Astrocyte (in vitro differentiated cells and primary cell): ENCODE measurements around the gene ZNRF1. TPM values are rescaled to one million over a fixed set of nuclear protein-coding genes. Genes with fewer than 3 reads are reported as not detected.
A peak's percentile ranks its signal among the peaks of the same experiment; 100 is the strongest.

Experiments used
- DNase-seq: peaks from one replicate; pipeline ENCODE4 v3.0.0-alpha.2; 2010; ENCODE audit warnings: low read depth
- FAIRE-seq: peaks from 2 replicates; lab custom pipeline; 2011; peaks lifted over from hg19 to GRCh38; lab: Jason Lieb, UNC
- H2AFZ ChIP-seq: 2 replicates; pipeline ENCODE4 v1.6.0; 2012; ENCODE audit warnings: low read depth, low read length, inconsistent platforms
- H3K27ac ChIP-seq: 2 replicates; pipeline ENCODE4 v1.5.1; 2011; ENCODE audit warnings: low read depth, low read length, inconsistent platforms
- H3K27me3 ChIP-seq: 2 replicates; pipeline ENCODE4 v1.6.0; 2011; ENCODE audit warnings: low read length, inconsistent platforms; ENCODE audit not compliant: insufficient read depth
- H3K36me3 ChIP-seq: 2 replicates; pipeline ENCODE4 v1.5.1; 2011; ENCODE audit warnings: low read length, inconsistent platforms; ENCODE audit not compliant: insufficient read depth
- H3K4me1 ChIP-seq: 2 replicates; pipeline ENCODE4 v1.5.1; 2011; ENCODE audit warnings: low read length, inconsistent platforms; ENCODE audit not compliant: insufficient read depth
- H3K4me2 ChIP-seq: 2 replicates; pipeline ENCODE4 v1.6.0; 2012; ENCODE audit warnings: low read length, inconsistent platforms
- H3K4me3 ChIP-seq: 2 replicates; pipeline ENCODE4 v1.5.1; 2011; ENCODE audit warnings: low read depth, mild to moderate bottlenecking, low read length, inconsistent platforms; ENCODE audit not compliant: insufficient read depth
- H3K79me2 ChIP-seq: 2 replicates; pipeline ENCODE4 v1.6.0; 2012; ENCODE audit warnings: mild to moderate bottlenecking, low read length, inconsistent platforms; ENCODE audit not compliant: insufficient read depth
- H3K9ac ChIP-seq: 2 replicates; pipeline ENCODE4 v1.6.0; 2012; ENCODE audit warnings: mild to moderate bottlenecking, low read length, inconsistent platforms
- H3K9me3 ChIP-seq: 2 replicates; pipeline ENCODE4 v1.5.1; 2012; ENCODE audit warnings: low read depth, mild to moderate bottlenecking, low read length, inconsistent platforms; ENCODE audit not compliant: insufficient read depth
- H4K20me1 ChIP-seq: 2 replicates; pipeline ENCODE4 v1.6.0; 2012; ENCODE audit warnings: low read length, inconsistent platforms; ENCODE audit not compliant: insufficient read depth
- H3K27ac Mint-ChIP-seq: one replicate; pipeline ENCODE4 v1.8.0; 2021; ENCODE audit warnings: mild to moderate bottlenecking, mixed read lengths; ENCODE audit not compliant: unreplicated experiment
- H3K27me3 Mint-ChIP-seq: one replicate; pipeline ENCODE4 v1.8.0; 2021; ENCODE audit warnings: low read depth, mixed read lengths; ENCODE audit not compliant: unreplicated experiment
- H3K36me3 Mint-ChIP-seq: one replicate; pipeline ENCODE4 v1.8.0; 2021; ENCODE audit warnings: low read depth, mixed read lengths; ENCODE audit not compliant: unreplicated experiment
- H3K4me1 Mint-ChIP-seq: one replicate; pipeline ENCODE4 v1.8.0; 2021; ENCODE audit warnings: low read depth, mixed read lengths; ENCODE audit not compliant: unreplicated experiment
- H3K4me3 Mint-ChIP-seq: one replicate; pipeline ENCODE4 v1.8.0; 2021; ENCODE audit warnings: mild to moderate bottlenecking, moderate library complexity, mixed read lengths; ENCODE audit not compliant: unreplicated experiment
- H3K9me3 Mint-ChIP-seq: one replicate; pipeline ENCODE4 v1.8.0; 2021; ENCODE audit warnings: mild to moderate bottlenecking, mixed read lengths; ENCODE audit not compliant: unreplicated experiment
- CTCF ChIP-seq: IDR thresholded peaks from 2 replicates; pipeline ENCODE4 v1.5.1; 2011; ENCODE audit warnings: low read depth, mild to moderate bottlenecking, inconsistent platforms, low read length, moderate library complexity; ENCODE audit not compliant: insufficient read depth
- EZH2 ChIP-seq: IDR thresholded peaks from 2 replicates; pipeline ENCODE4 v1.6.1; 2012; ENCODE audit warnings: mild to moderate bottlenecking, low read length, inconsistent platforms; ENCODE audit not compliant: insufficient read depth
- total RNA-seq: library from RNA; stranded (reverse); gene quantifications from 2 replicates; pipeline ENCODE4 v1.2.1, GENCODE V29; 2021

Gene ZNRF1
- total RNA-seq, 1 donor from 2014 or later: 21.9 TPM

GRCh38 chr16:75042426-75043174, 43.8 kb downstream of the ZNRF1 start:
- H3K27ac Mint-ChIP-seq: no peak overlapping the region
- H3K27ac ChIP-seq: no peak overlapping the region

GRCh38 chr16:75043175-75043895, 44.5 kb downstream of the ZNRF1 start:
- Mint-ChIP-seq H3K36me3 (no peaks in the 10 kb centered on the region), H3K27ac (no peak overlapping the region), H3K9me3 (no peaks in the 10 kb centered on the region), H3K4me1 (peaks cover 2% of the 10 kb centered on the region), H3K4me3 (no peak overlapping the region), H3K27me3 (no peaks in the 10 kb centered on the region)
- H3K9ac ChIP-seq: no peak overlapping the region
- FAIRE-seq: no peak
- H3K4me3 ChIP-seq: no peak overlapping the region
- no peaks in the 10 kb centered on the region for H3K9me3 ChIP-seq
- H3K27me3 ChIP-seq: no peaks in the 10 kb centered on the region
- TF ChIP-seq CTCF (no peak), EZH2 (no peak)
- no peak overlapping the region for H3K4me2 ChIP-seq
- DNase-seq: peak; percentile 49
- H3K4me1 ChIP-seq: peaks cover 5% of the 10 kb centered on the region
- H3K27ac ChIP-seq: no peak overlapping the region
- no peak overlapping the region for H2AFZ ChIP-seq
- H4K20me1 ChIP-seq: peaks cover 64% of the 10 kb centered on the region
- no peaks in the 10 kb centered on the region for H3K36me3 ChIP-seq
- H3K79me2 ChIP-seq: peaks cover 84% of the 10 kb centered on the region

More at GRCh38 chr16:75042426-75043174, 43.8 kb downstream of the ZNRF1 start:
- no peak for DNase-seq
- peaks cover 79% of the 10 kb centered on the region for H3K79me2 ChIP-seq
- H3K9me3 ChIP-seq: peaks cover 2% of the 10 kb centered on the region
- no peak overlapping the region for H3K4me3 ChIP-seq
- Mint-ChIP-seq H3K9me3 (peaks cover 4% of the 10 kb centered on the region), H3K4me3 (no peak overlapping the region), H3K27me3 (no peaks in the 10 kb centered on the region), H3K4me1 (peaks cover 2% of the 10 kb centered on the region), H3K36me3 (peaks cover 3% of the 10 kb centered on the region)
- peaks cover 60% of the 10 kb centered on the region for H4K20me1 ChIP-seq
- no peak overlapping the region for H3K4me2 ChIP-seq
- FAIRE-seq: no peak
- no peak overlapping the region for H2AFZ ChIP-seq
- peaks cover 6% of the 10 kb centered on the region for H3K4me1 ChIP-seq
- no peak overlapping the region for H3K9ac ChIP-seq
- H3K27me3 ChIP-seq: no peaks in the 10 kb centered on the region
- TF ChIP-seq CTCF: no peak
- no peak for TF ChIP-seq EZH2
- H3K36me3 ChIP-seq: no peaks in the 10 kb centered on the region
